SK-N-SH (cell line): ENCODE results near the gene ETS2. TPM values are rescaled to one million over a fixed set of nuclear protein-coding genes. Genes with fewer than 3 reads are reported as not detected.

Experiments
- CTCF ChIA-PET: fragments of 300-600, 350-600 bp; formaldehyde crosslinking; extraction: SDS; loops from one replicate; lab custom pipeline; 2021; lab: Yijun Ruan, JAX
- POLR2A ChIA-PET: fragments of 350-600 bp; sonication (Branson Sonifier 250); formaldehyde crosslinking; extraction: SDS; loops from one replicate; lab custom pipeline; 2020; ENCODE audit warnings: antibody characterized with exemption, inconsistent platforms; lab: Yijun Ruan, JAX
- DNase-seq: peaks from one replicate; pipeline ENCODE4 v3.0.0; 2012
- H2AFZ ChIP-seq: fragments of 200-600 bp; sonication (generic); 2 replicates; pipeline ENCODE4 v1.8.1; 2016; ENCODE audit warnings: antibody characterized with exemption, mild to moderate bottlenecking, low read depth
- H3F3A ChIP-seq: fragments of 200-600 bp; sonication (generic); replicated peaks from 2 replicates; pipeline ENCODE3; 2016; ENCODE audit warnings: antibody characterized with exemption, mild to moderate bottlenecking; ENCODE audit not compliant: insufficient read depth
- H3K27ac ChIP-seq, 2 experiments: fragments of 200-500 bp in 1 of 2; fragments of 200-600 bp in 1 of 2; sonication (Bioruptor generic) in 1 of 2; sonication (generic), shearing (Covaris generic) in 1 of 2; 2 replicates each; pipeline versions ENCODE4 v1.5.1 to v1.6.1; 2014 to 2016; ENCODE audit warnings: low read depth in 2 of 2, inconsistent platforms in 1 of 2, low read length in 1 of 2, mild to moderate bottlenecking in 1 of 2, mixed read lengths in 1 of 2
- H3K27me3 ChIP-seq: fragments of 200-600 bp; sonication (generic), shearing (Covaris generic); 2 replicates; pipeline ENCODE4 v1.6.1; 2016; ENCODE audit warnings: mixed run types; ENCODE audit not compliant: insufficient read depth
- H3K36me3 ChIP-seq, 2 experiments: fragments of 200-500 bp in 1 of 2; fragments of 200-600 bp in 1 of 2; sonication (Bioruptor generic) in 1 of 2; sonication (generic) in 1 of 2; replicated peaks in 1 of 2; 2 replicates each; pipeline versions ENCODE3 to v1.5.1; 2014 to 2016; ENCODE audit warnings: low read length in 1 of 2, mild to moderate bottlenecking in 1 of 2; ENCODE audit not compliant: insufficient read depth in 2 of 2, control insufficient read depth in 1 of 2
- H3K4me1 ChIP-seq, 2 experiments: fragments of 200-500 bp in 1 of 2; fragments of 200-600 bp in 1 of 2; sonication (Bioruptor generic) in 1 of 2; sonication (generic), shearing (Covaris generic) in 1 of 2; 2 replicates each; pipeline versions ENCODE4 v1.5.1 to v1.6.1; 2014 to 2016; ENCODE audit warnings: low read depth in 1 of 2, low read length in 1 of 2, mixed run types in 1 of 2; ENCODE audit not compliant: insufficient read depth in 2 of 2, control insufficient read depth in 1 of 2
- H3K4me2 ChIP-seq: fragments of 200-600 bp; sonication (generic), shearing (Covaris generic); 2 replicates; pipeline ENCODE4 v1.6.1; 2017; ENCODE audit warnings: mixed run types
- H3K4me3 ChIP-seq, 2 experiments: fragments of 200-500 bp in 1 of 2; fragments of 200-600 bp in 1 of 2; sonication (Bioruptor generic) in 1 of 2; sonication (generic), shearing (Covaris generic) in 1 of 2; 2 replicates each; pipeline versions ENCODE4 v1.5.1 to v1.8.1; 2014 to 2016; ENCODE audit warnings: low read depth in 2 of 2, inconsistent platforms in 1 of 2, low read length in 1 of 2, mild to moderate bottlenecking in 1 of 2, mixed read lengths in 1 of 2, moderate library complexity in 1 of 2
- H3K79me2 ChIP-seq: fragments of 200-600 bp; sonication (generic); 2 replicates; pipeline ENCODE4 v1.8.1; 2017; ENCODE audit warnings: mild to moderate bottlenecking; ENCODE audit not compliant: insufficient read depth
- H3K9ac ChIP-seq: fragments of 200-600 bp; sonication (generic); 2 replicates; pipeline ENCODE4 v1.6.1; 2017; ENCODE audit warnings: mixed run types
- H3K9me2 ChIP-seq: fragments of 200-600 bp; sonication (generic); 2 replicates; pipeline ENCODE4 v1.6.1; 2017; ENCODE audit warnings: mixed run types
- H3K9me3 ChIP-seq: fragments of 200-600 bp; sonication (generic); 2 replicates; pipeline ENCODE4 v1.6.1; 2017; ENCODE audit warnings: mixed run types, mild to moderate bottlenecking, moderate library complexity
- H4K20me1 ChIP-seq: fragments of 200-600 bp; sonication (generic); 2 replicates; pipeline ENCODE4 v1.6.1; 2017; ENCODE audit warnings: mild to moderate bottlenecking, mixed run types; ENCODE audit not compliant: insufficient read depth
- EP300 ChIP-seq, 2 experiments: IDR thresholded peaks; 2 replicates each; pipeline versions ENCODE4 v1.4.0 to v1.6.1; 2012; ENCODE audit warnings: borderline replicate concordance in 1 of 2, low read depth in 1 of 2, low read length in 1 of 2
- FOSL2 ChIP-seq: IDR thresholded peaks from 2 replicates; pipeline ENCODE4 v1.4.0; 2012; ENCODE audit warnings: low read depth, mild to moderate bottlenecking, moderate library complexity, borderline replicate concordance
- FOXJ3 ChIP-seq: sonication (generic); formaldehyde crosslinking; IDR thresholded peaks from 2 replicates; pipeline ENCODE4 v1.5.1; 2020; ENCODE audit warnings: mild to moderate bottlenecking, missing genetic modification reagents
- JUND ChIP-seq: IDR thresholded peaks from 2 replicates; pipeline ENCODE4 v1.4.0; 2012
- MEF2A ChIP-seq: IDR thresholded peaks from 2 replicates; pipeline ENCODE4 v1.4.0; 2012; ENCODE audit warnings: low read depth, borderline replicate concordance
- NRF1 ChIP-seq: IDR thresholded peaks from 2 replicates; pipeline ENCODE4 v1.6.1; 2012; ENCODE audit warnings: low read depth, mild to moderate bottlenecking, low read length
- PBX3 ChIP-seq: IDR thresholded peaks from 2 replicates; pipeline ENCODE4; 2012
- RAD21 ChIP-seq: IDR thresholded peaks from 2 replicates; pipeline ENCODE4 v1.6.1; 2012; ENCODE audit warnings: mild to moderate bottlenecking, low read length
- RCOR1 ChIP-seq: fragments of 150-350 bp; IDR thresholded peaks from 2 replicates; pipeline ENCODE4 v1.6.1; 2017; ENCODE audit warnings: antibody characterized with exemption, low read length
- RXRA ChIP-seq: IDR thresholded peaks from 2 replicates; pipeline ENCODE4 v1.4.0; 2012; ENCODE audit warnings: low read depth, mild to moderate bottlenecking, borderline replicate concordance
- TCF12 ChIP-seq: IDR thresholded peaks from 2 replicates; pipeline ENCODE4 v1.4.0; 2012
- TEAD4 ChIP-seq: IDR thresholded peaks from 2 replicates; pipeline ENCODE4 v1.4.0; 2012; ENCODE audit warnings: mild to moderate bottlenecking, borderline replicate concordance; ENCODE audit not compliant: insufficient read depth
- YY1 ChIP-seq: IDR thresholded peaks from 2 replicates; pipeline ENCODE4 v1.4.0; 2012; ENCODE audit warnings: low read depth, mild to moderate bottlenecking
- WGBS: methylation state at CpG from one replicate; pipeline ENCODE4 v1.1.6; 2017; ENCODE audit warnings: low lambda C conversion rate; 5-methylcytosine and 5-hydroxymethylcytosine counted together
- polyA plus RNA-seq, 3 experiments: library from polyadenylated mRNA; depleted of rRNA; stranded (reverse); fragments of >200 nt; gene quantifications; 2 replicates each; pipeline ENCODE4 v1.2.3, GENCODE V29; 2012
- TF ChIP-seq, protein P1 (sequence below): fragments of 200-600 bp; sonication (generic); IDR thresholded peaks from 2 replicates; pipeline ENCODE4 v1.6.1; 2017; ENCODE audit warnings: antibody characterized with exemption, mild to moderate bottlenecking, moderate library complexity

The ETS2 gene
- polyA plus RNA-seq, 1 of the 3 experiments (the other 2 are of a cell fraction), result 16.3 TPM

- H3K9ac ChIP-seq, result peak overlapping the region; percentile 37
Measured at GRCh38 chr21:38768471-38769063, 37.2 kb upstream of the ETS2 start.

DNA sequence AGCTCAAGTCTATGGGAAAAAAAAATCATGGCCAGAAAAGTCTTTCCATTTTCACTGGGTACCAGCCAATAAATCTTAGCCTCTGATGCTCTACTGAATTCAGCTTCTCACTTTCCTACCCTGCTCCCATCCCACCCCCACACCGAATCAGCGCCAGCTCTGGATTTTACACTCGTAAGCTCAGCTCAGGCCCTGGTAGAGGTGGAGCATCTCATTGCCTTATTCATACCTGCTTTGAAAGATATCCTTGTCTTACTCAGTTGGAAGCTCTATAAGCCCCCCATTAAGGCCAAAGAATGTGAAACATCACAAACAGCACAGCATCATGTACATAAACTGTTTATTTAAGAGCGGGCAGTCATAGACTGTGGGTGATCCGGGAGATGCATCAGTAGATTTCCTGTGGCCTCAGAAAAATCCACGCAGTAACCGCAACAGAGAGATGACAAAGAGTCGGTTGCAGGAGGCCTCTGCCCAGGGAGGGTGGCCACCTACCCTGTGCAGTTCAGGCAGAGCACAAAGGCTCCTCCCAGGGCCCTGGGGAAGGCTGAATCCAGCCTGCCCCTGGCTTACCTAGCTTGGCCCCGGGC, 36.4 kb upstream of the ETS2 start:
- no peaks in the 10 kb centered on the region for H3K27me3 ChIP-seq
- no peaks in the 10 kb centered on the region for H4K20me1 ChIP-seq
- peak overlapping the region; percentile 37 for H3K9ac ChIP-seq
- TF ChIP-seq EP300 (IDR thresholded peaks at IDR 0.05; ENCODE audit: borderline replicate concordance in 1 of 2, low read depth in 1 of 2, low read length in 1 of 2) (no peak), TCF12 (peak; percentile 11; the same call in 1 of the 2 replicates)
- peak overlapping the region in 1 of 2 experiments; percentile 84; a peak in 2 of 4 replicates for H3K27ac ChIP-seq
- peaks cover 29% of the 10 kb centered on the region for H3F3A ChIP-seq
- no peak for DNase-seq
- WGBS, result 81% methylated on average over 7 of the region's 9 CpGs
- no peaks in the 10 kb centered on the region for H3K36me3 ChIP-seq
- CTCF ChIA-PET, result interaction anchor here (0.9 to 1.6 kb wide), 6 partner anchors 10 to 369 kb away, joined by 3 to 7 read pairs (median 4); no protein-coding TSS in a partner anchor
- no peak overlapping the region for H3K4me3 ChIP-seq
- peak overlapping the region; percentile 38 for H3K4me2 ChIP-seq
- POLR2A ChIA-PET, result no interaction called here
- H3K4me1 ChIP-seq, result peaks cover 21 to 36% of the 10 kb centered on the region in 2 experiments
- H3K9me2 ChIP-seq, result no peaks in the 10 kb centered on the region
- no peaks in the 10 kb centered on the region for H3K79me2 ChIP-seq
- no peaks in the 10 kb centered on the region for H3K9me3 ChIP-seq
- H2AFZ ChIP-seq, result peak overlapping the region; percentile 14

More at GRCh38 chr21:38768471-38769063, 37.2 kb upstream of the ETS2 start:
- H3K4me2 ChIP-seq, result peak overlapping the region; percentile 38
- WGBS, result 67% methylated on average over 13 of the region's 13 CpGs
- H3K27ac ChIP-seq, result peak overlapping the region in 1 of 2 experiments; percentile 84; a peak in 3 of 4 replicates
- H3K36me3 ChIP-seq, result no peaks in the 10 kb centered on the region
- TF ChIP-seq, protein P1, sequence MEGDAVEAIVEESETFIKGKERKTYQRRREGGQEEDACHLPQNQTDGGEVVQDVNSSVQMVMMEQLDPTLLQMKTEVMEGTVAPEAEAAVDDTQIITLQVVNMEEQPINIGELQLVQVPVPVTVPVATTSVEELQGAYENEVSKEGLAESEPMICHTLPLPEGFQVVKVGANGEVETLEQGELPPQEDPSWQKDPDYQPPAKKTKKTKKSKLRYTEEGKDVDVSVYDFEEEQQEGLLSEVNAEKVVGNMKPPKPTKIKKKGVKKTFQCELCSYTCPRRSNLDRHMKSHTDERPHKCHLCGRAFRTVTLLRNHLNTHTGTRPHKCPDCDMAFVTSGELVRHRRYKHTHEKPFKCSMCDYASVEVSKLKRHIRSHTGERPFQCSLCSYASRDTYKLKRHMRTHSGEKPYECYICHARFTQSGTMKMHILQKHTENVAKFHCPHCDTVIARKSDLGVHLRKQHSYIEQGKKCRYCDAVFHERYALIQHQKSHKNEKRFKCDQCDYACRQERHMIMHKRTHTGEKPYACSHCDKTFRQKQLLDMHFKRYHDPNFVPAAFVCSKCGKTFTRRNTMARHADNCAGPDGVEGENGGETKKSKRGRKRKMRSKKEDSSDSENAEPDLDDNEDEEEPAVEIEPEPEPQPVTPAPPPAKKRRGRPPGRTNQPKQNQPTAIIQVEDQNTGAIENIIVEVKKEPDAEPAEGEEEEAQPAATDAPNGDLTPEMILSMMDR, result no peak
- TF ChIP-seq RXRA (no peak), YY1 (no peak), PBX3 (0 out of 2 replicates have a peak, but pooled peaks have one; percentile 40), TCF12 (peak; percentile 56; the same call in 1 of the 2 replicates), FOXJ3 (no peak), TEAD4 (no peak), FOSL2 (peak; percentile 60; the same call in 1 of the 2 replicates), RCOR1 (no peak), RAD21 (no peak), MEF2A (no peak), JUND (peak; percentile 43), NRF1 (no peak)
- no peaks in the 10 kb centered on the region for H3K9me3 ChIP-seq
- no peaks in the 10 kb centered on the region for H3K27me3 ChIP-seq
- H3K4me3 ChIP-seq, result no peak overlapping the region
- ChIA-PET CTCF (interaction anchor here (0.9 to 1.6 kb wide), 4 partner anchors 13 to 370 kb away, joined by 3 to 7 read pairs (median 4); no protein-coding TSS in a partner anchor), POLR2A (no interaction called here)
- no peaks in the 10 kb centered on the region for H3K9me2 ChIP-seq
- peak overlapping the region; percentile 14 for H2AFZ ChIP-seq
- H3K4me1 ChIP-seq, result peaks cover 16 to 29% of the 10 kb centered on the region in 2 experiments
- H3F3A ChIP-seq, result peaks cover 25% of the 10 kb centered on the region
- no peaks in the 10 kb centered on the region for H3K79me2 ChIP-seq
- DNase-seq, result no peak
- no peaks in the 10 kb centered on the region for H4K20me1 ChIP-seq
